Ascending aorta (tissue), 2 donors: ENCODE results near the gene ITGB7. TPM values are rescaled to one million over a fixed set of nuclear protein-coding genes. Genes with fewer than 3 reads are reported as not detected.

Experiments used
- DNase-seq, 2 donors: peaks; one replicate each; pipeline ENCODE4 v3.0.0-alpha.2; 2019; ENCODE audit warnings: low spot score in 2 of 2
- H3K27ac ChIP-seq, 2 donors: fragments of 200-600 bp; sonication (generic); one replicate each; pipeline ENCODE4 v1.5.1; 2016 to 2017; ENCODE audit warnings: mild to moderate bottlenecking in 1 of 2
- H3K27me3 ChIP-seq: fragments of 200-600 bp; sonication (generic); one replicate; pipeline ENCODE4 v1.5.1; 2017
- H3K36me3 ChIP-seq, 2 donors: fragments of 200-600 bp; sonication (generic); one replicate each; pipeline ENCODE4 v1.5.1; 2016
- H3K4me1 ChIP-seq, 2 donors: fragments of 200-600 bp; sonication (generic); one replicate each; pipeline ENCODE4 v1.5.1; 2016 to 2017; ENCODE audit warnings: mild to moderate bottlenecking in 1 of 2
- H3K4me3 ChIP-seq, 2 donors: fragments of 200-600 bp; sonication (generic); one replicate each; pipeline ENCODE4 v1.5.1; 2016 to 2017; ENCODE audit warnings: mild to moderate bottlenecking in 1 of 2
- H3K9me3 ChIP-seq, 2 donors: fragments of 200-600 bp; sonication (generic); one replicate each; pipeline ENCODE4 v1.5.1; 2016
- intact Hi-C: fragments of 100-400 bp; cut with DNase I; formaldehyde crosslinking; loops from one replicate; pipeline ENCODE4 v1.15.1; 2023
- total RNA-seq: library from RNA; depleted of rRNA; stranded (reverse); fragments of >200 nt; gene quantifications from one replicate; pipeline ENCODE4 v1.1.0, GENCODE V29; 2016
- TF ChIP-seq, protein P1 (sequence below), 3 experiments: fragments of 200-600 bp in 2 of 3; fragments of 450-650 bp in 1 of 3; sonication (generic) in 2 of 3; IDR thresholded peaks; one replicate each; pipeline ENCODE4 v1.5.1; 2016 to 2019; ENCODE audit warnings: antibody characterized with exemption in 3 of 3, mild to moderate bottlenecking in 1 of 3, moderate library complexity in 1 of 3

The ITGB7 gene
- total RNA-seq, 1 donor from 2014 or later, result 1.6 TPM

GRCh38 chr12:53201177-53201541, 5.9 kb downstream of the ITGB7 start:
- peak overlapping the region; percentile 47 to 48 for H3K27ac ChIP-seq
- H3K4me1 ChIP-seq, result peaks cover 3 to 8% of the 10 kb centered on the region in 2 donors
- intact Hi-C loops, result no loop called here
- H3K27me3 ChIP-seq, result no peaks in the 10 kb centered on the region
- no peaks in the 10 kb centered on the region for H3K9me3 ChIP-seq
- DNase-seq, result no peak
- TF ChIP-seq, protein P1, sequence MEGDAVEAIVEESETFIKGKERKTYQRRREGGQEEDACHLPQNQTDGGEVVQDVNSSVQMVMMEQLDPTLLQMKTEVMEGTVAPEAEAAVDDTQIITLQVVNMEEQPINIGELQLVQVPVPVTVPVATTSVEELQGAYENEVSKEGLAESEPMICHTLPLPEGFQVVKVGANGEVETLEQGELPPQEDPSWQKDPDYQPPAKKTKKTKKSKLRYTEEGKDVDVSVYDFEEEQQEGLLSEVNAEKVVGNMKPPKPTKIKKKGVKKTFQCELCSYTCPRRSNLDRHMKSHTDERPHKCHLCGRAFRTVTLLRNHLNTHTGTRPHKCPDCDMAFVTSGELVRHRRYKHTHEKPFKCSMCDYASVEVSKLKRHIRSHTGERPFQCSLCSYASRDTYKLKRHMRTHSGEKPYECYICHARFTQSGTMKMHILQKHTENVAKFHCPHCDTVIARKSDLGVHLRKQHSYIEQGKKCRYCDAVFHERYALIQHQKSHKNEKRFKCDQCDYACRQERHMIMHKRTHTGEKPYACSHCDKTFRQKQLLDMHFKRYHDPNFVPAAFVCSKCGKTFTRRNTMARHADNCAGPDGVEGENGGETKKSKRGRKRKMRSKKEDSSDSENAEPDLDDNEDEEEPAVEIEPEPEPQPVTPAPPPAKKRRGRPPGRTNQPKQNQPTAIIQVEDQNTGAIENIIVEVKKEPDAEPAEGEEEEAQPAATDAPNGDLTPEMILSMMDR (IDR thresholded peaks at IDR 0.05), result no peak
- H3K4me3 ChIP-seq, result no peak overlapping the region
- no peaks in the 10 kb centered on the region for H3K36me3 ChIP-seq

GRCh38 chr12:53200458-53201176, 6.4 kb downstream of the ITGB7 start:
- intact Hi-C loops, result no loop called here
- TF ChIP-seq, protein P1 (IDR thresholded peaks at IDR 0.05), result no peak
- Histone ChIP-seq H3K4me1 (peaks cover 3 to 8% of the 10 kb centered on the region in 2 donors), H3K27me3 (no peaks in the 10 kb centered on the region), H3K9me3 (no peaks in the 10 kb centered on the region), H3K36me3 (no peaks in the 10 kb centered on the region), H3K4me3 (no peak overlapping the region), H3K27ac (peak overlapping the region; percentile 47 to 48)
- no peak for DNase-seq

- H3K4me3 ChIP-seq, result no peak overlapping the region
- no peak for DNase-seq
Measured at GRCh38 chr12:53200107-53200457, 7.0 kb downstream of the ITGB7 start.

DNA sequence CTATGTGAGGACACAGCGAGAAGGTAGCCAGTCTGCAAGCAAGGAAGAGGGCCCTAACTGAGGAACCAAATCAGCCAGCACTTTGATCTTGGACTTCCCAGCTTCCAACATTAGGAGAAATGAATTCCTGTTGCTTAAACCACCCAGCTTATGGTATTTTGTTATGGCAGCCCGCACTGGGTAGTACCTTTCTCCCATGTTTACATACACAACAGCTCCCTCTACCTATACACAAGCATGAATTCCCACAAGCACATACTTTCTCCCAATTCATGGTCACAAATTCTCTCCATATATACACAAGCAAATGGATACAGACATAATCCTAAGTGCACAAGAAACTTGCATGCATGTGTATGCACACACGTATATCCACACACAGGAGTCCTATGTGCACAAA, 7.4 kb downstream of the ITGB7 start:
- H3K4me3 ChIP-seq, result no peak overlapping the region
- TF ChIP-seq, protein P1 (IDR thresholded peaks at IDR 0.05), result no peak
- H3K9me3 ChIP-seq, result no peaks in the 10 kb centered on the region
- H3K27me3 ChIP-seq, result no peaks in the 10 kb centered on the region
- H3K27ac ChIP-seq, result no peak overlapping the region
- intact Hi-C loops, result no loop called here
- H3K36me3 ChIP-seq, result no peaks in the 10 kb centered on the region
- DNase-seq, result no peak
- H3K4me1 ChIP-seq, result peaks cover 3 to 8% of the 10 kb centered on the region in 2 donors

More at GRCh38 chr12:53200107-53200457, 7.0 kb downstream of the ITGB7 start:
- TF ChIP-seq, protein P1 (IDR thresholded peaks at IDR 0.05), result no peak
- peaks cover 3 to 8% of the 10 kb centered on the region in 2 donors for H3K4me1 ChIP-seq
- intact Hi-C loops, result no loop called here
- no peaks in the 10 kb centered on the region for H3K36me3 ChIP-seq
- H3K27me3 ChIP-seq, result no peaks in the 10 kb centered on the region
- peak overlapping the region in 1 of 2 donors; percentile 47 for H3K27ac ChIP-seq
- H3K9me3 ChIP-seq, result no peaks in the 10 kb centered on the region

- TF ChIP-seq, protein P1 (IDR thresholded peaks at IDR 0.05), result no peak
Measured at GRCh38 chr12:53198486-53199110, 8.5 kb downstream of the ITGB7 start.

More at GRCh38 chr12:53198486-53199110, 8.5 kb downstream of the ITGB7 start:
- Histone ChIP-seq H3K27me3 (no peaks in the 10 kb centered on the region), H3K4me1 (peaks cover 3 to 8% of the 10 kb centered on the region in 2 donors), H3K36me3 (no peaks in the 10 kb centered on the region), H3K27ac (no peak overlapping the region), H3K4me3 (no peak overlapping the region), H3K9me3 (no peaks in the 10 kb centered on the region)
- no peak for DNase-seq
- intact Hi-C loops, result no loop called here
